Loucy (cell line): ENCODE data around the gene XKR8.

Experiments used
- H2AFZ ChIP-seq: fragments of 200-600 bp; sonication (generic); 2 replicates; pipeline ENCODE4 v1.6.0; 2016; ENCODE audit warnings: antibody characterized with exemption, mild to moderate bottlenecking, low read length, moderate library complexity
- H3F3A ChIP-seq: fragments of 200-600 bp; 2 replicates; pipeline ENCODE4 v1.6.0; 2016; ENCODE audit warnings: antibody characterized with exemption, low read depth, mild to moderate bottlenecking
- H3K27me3 ChIP-seq: fragments of 200-600 bp; sonication (generic); 2 replicates; pipeline ENCODE4 v1.6.1; 2014; ENCODE audit warnings: low read length, mild to moderate bottlenecking; ENCODE audit not compliant: insufficient read depth, poor library complexity, severe bottlenecking
- H3K36me3 ChIP-seq: fragments of 200-600 bp; sonication (generic); 2 replicates; pipeline ENCODE4 v1.6.1; 2016; ENCODE audit warnings: low read length; ENCODE audit not compliant: insufficient read depth
- H3K4me1 ChIP-seq: fragments of 200-600 bp; sonication (generic); 2 replicates; pipeline ENCODE4 v1.5.1; 2014; ENCODE audit warnings: low read length, mild to moderate bottlenecking; ENCODE audit not compliant: insufficient read depth, poor library complexity, severe bottlenecking
- H3K4me2 ChIP-seq: fragments of 200-600 bp; sonication (generic); 2 replicates; pipeline ENCODE4 v1.6.0; 2014; ENCODE audit warnings: antibody characterized with exemption, low read length, low read depth, mild to moderate bottlenecking; ENCODE audit not compliant: poor library complexity, severe bottlenecking
- H3K4me3 ChIP-seq: fragments of 200-600 bp; sonication (generic); 2 replicates; pipeline ENCODE4 v1.5.1; 2014; ENCODE audit warnings: low read length, mild to moderate bottlenecking, mixed read lengths; ENCODE audit not compliant: poor library complexity, severe bottlenecking
- H3K79me2 ChIP-seq: fragments of 200-600 bp; sonication (generic); 2 replicates; pipeline ENCODE4 v1.6.1; 2014; ENCODE audit warnings: low read length; ENCODE audit not compliant: insufficient read depth
- H3K9ac ChIP-seq: fragments of 200-600 bp; sonication (generic); 2 replicates; pipeline ENCODE4 v1.6.0; 2014; ENCODE audit warnings: mild to moderate bottlenecking, low read depth, low read length, moderate library complexity; ENCODE audit not compliant: poor library complexity, severe bottlenecking
- H3K9me2 ChIP-seq: fragments of 200-600 bp; sonication (generic); replicated peaks from 2 replicates; pipeline ENCODE4 v1.6.1; 2016; ENCODE audit warnings: low read depth, low read length, mixed read lengths
- H3K9me3 ChIP-seq: fragments of 200-600 bp; sonication (generic); 2 replicates; pipeline ENCODE4 v1.6.1; 2014; ENCODE audit warnings: mild to moderate bottlenecking, antibody characterized with exemption, low read length, low read depth; ENCODE audit not compliant: insufficient read depth
- H4K20me1 ChIP-seq: fragments of 200-600 bp; sonication (generic); 2 replicates; pipeline ENCODE4 v1.6.0; 2014; ENCODE audit warnings: antibody characterized with exemption, low read length, mild to moderate bottlenecking; ENCODE audit not compliant: insufficient read depth, poor library complexity, severe bottlenecking
- EZH2phosphoT487 ChIP-seq: fragments of 200-600 bp; IDR thresholded peaks from 2 replicates; pipeline ENCODE4 v1.6.1; 2018; ENCODE audit warnings: antibody characterized with exemption, mild to moderate bottlenecking, moderate library complexity, borderline replicate concordance
- TF ChIP-seq, protein P1 (sequence below): fragments of 200-600 bp; sonication (generic); conservative IDR thresholded peaks from 2 replicates; pipeline ENCODE4 v1.5.1; 2014; ENCODE audit warnings: mild to moderate bottlenecking, antibody characterized with exemption, low read length

Gene XKR8

DNA sequence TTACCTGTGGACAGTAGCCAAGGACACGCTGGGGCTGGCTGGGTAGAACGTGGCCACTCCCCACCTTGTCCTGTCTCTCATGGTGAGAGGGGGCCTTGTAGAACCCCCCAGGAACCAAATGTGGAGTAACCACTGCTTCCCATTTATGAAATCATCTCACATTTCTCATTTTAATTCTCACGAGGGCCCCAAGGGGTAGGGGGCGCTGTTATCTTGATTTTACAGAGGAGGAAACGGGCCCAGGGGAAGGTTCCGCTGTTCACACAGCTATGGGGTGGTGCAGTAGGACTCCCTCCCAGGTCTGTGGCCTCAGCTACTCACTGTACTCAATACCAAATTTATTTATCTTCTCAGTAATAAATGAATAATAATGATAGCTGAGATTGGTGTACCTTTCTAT is 19.5 kb upstream of the XKR8 start:
- Histone ChIP-seq H3K36me3 (no peaks in the 10 kb centered on the region), H3K9me2 (no peaks in the 10 kb centered on the region), H3K27me3 (no peaks in the 10 kb centered on the region), H3K9me3 (no peaks in the 10 kb centered on the region), H2AFZ (peak overlapping the region; percentile 38; the same call in 1 of the 2 replicates), H3K4me1 (peaks cover 3% of the 10 kb centered on the region), H3K4me3 (no peak overlapping the region), H3F3A (no peaks in the 10 kb centered on the region), H3K4me2 (no peak overlapping the region), H3K9ac (no peak overlapping the region), H4K20me1 (no peaks in the 10 kb centered on the region), H3K79me2 (no peaks in the 10 kb centered on the region)
- TF ChIP-seq EZH2phosphoT487, result no peak
- TF ChIP-seq, protein P1, sequence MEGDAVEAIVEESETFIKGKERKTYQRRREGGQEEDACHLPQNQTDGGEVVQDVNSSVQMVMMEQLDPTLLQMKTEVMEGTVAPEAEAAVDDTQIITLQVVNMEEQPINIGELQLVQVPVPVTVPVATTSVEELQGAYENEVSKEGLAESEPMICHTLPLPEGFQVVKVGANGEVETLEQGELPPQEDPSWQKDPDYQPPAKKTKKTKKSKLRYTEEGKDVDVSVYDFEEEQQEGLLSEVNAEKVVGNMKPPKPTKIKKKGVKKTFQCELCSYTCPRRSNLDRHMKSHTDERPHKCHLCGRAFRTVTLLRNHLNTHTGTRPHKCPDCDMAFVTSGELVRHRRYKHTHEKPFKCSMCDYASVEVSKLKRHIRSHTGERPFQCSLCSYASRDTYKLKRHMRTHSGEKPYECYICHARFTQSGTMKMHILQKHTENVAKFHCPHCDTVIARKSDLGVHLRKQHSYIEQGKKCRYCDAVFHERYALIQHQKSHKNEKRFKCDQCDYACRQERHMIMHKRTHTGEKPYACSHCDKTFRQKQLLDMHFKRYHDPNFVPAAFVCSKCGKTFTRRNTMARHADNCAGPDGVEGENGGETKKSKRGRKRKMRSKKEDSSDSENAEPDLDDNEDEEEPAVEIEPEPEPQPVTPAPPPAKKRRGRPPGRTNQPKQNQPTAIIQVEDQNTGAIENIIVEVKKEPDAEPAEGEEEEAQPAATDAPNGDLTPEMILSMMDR, result peak; percentile 77

DNA sequence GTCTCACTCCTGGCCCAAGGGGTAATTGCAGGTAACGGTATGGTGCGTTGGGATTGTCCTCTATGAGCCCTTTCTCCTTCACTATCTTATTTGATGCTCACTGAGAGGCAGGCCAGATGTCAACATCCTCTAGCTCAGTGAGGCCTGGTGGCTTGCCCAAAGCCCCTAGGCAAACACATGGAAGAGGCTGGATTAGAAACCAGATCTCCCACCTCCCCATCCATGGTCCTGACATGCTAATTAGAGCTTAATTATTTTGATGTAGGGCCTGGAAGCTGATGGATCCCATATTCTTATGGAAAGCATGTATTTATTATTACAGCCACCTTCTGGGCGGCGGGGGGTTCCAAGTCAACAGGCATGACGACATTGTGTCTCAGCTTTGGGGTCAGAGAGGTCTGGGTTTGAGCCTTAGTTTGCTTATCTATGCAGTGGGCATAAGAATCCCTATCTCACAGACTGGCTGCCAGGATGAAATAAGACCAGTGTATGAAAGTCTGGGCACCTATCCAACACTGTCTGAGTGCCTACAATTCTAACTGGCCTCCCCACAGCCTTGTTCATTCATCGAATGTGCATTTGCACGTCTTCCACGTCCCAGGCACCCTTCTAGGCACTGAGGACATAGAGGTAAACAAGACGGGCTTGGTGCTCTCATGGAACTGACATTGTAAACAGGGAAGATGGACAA is 18.8 kb upstream of the XKR8 start:
- no peak overlapping the region for H3K4me2 ChIP-seq
- no peaks in the 10 kb centered on the region for H3K79me2 ChIP-seq
- H4K20me1 ChIP-seq, result no peaks in the 10 kb centered on the region
- H3K4me3 ChIP-seq, result no peak overlapping the region
- H3K4me1 ChIP-seq, result no peaks in the 10 kb centered on the region
- no peaks in the 10 kb centered on the region for H3K27me3 ChIP-seq
- no peaks in the 10 kb centered on the region for H3K9me2 ChIP-seq
- no peaks in the 10 kb centered on the region for H3F3A ChIP-seq
- H2AFZ ChIP-seq, result no peak overlapping the region
- H3K36me3 ChIP-seq, result no peaks in the 10 kb centered on the region
- no peaks in the 10 kb centered on the region for H3K9me3 ChIP-seq
- H3K9ac ChIP-seq, result no peak overlapping the region
- no peak for TF ChIP-seq EZH2phosphoT487
- TF ChIP-seq, protein P1, result no peak

DNA sequence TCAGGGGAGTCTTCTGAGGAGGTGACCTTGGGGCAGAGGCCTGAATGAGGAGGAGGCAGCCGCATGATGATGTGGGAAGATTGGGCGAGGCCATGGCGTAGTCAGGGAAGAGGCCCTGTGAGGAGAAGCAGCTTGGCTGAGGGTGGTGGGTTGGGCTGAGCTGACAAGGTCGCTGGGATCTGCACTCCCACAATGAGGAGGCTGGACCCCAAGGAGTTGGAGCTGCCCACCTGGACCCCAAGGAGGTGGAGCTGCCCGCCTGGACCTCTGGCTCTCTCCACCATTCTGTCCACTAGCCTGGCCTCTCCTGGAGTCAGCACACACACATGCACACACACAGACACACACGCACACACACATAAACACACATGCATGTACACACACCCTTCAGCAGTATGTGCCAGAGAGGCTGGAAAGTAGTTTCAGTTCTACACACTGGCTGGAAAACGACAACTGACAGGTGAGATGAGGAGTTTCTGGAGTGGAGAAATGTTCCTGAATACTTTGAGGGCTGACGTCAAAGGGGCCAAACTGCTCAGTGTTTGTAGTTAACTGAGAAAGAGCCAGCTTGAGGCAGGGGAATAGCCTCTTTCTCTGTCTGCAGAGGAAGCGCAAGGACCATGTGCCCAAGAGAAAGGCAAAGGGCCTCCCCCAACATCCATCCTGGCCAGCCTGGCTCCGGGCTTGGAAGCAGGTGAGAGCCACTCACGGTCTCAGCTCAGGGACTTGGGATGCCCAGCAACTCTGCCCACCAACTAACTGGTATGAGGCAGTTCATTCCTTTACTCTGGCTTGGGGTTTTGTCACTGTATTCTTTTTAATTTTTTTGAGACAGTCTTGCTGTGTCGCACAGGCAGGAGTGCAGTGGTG is 17.9 kb upstream of the XKR8 start:
- Histone ChIP-seq H2AFZ (no peak overlapping the region), H3K9ac (no peak overlapping the region), H3K4me1 (no peaks in the 10 kb centered on the region)

More for the DNA sequence above, 17.9 kb upstream of the XKR8 start:
- Histone ChIP-seq H3K4me3 (no peak overlapping the region), H4K20me1 (no peaks in the 10 kb centered on the region), H3K36me3 (no peaks in the 10 kb centered on the region), H3K9me3 (no peaks in the 10 kb centered on the region), H3K79me2 (no peaks in the 10 kb centered on the region), H3K27me3 (no peaks in the 10 kb centered on the region), H3K4me2 (no peak overlapping the region), H3F3A (no peaks in the 10 kb centered on the region), H3K9me2 (no peaks in the 10 kb centered on the region)
- TF ChIP-seq, protein P1, result no peak
- no peak for TF ChIP-seq EZH2phosphoT487
